Astrocyte of the hippocampus (primary cell): ENCODE measurements around the gene AGAP9.
A peak's percentile ranks its signal among the peaks of the same experiment; 100 is the strongest.
"Not testable (repeated sequence)": the region's sequence is repeated elsewhere in the genome, so short reads cannot be mapped to it uniquely, and the experiment has no call there.

Source experiments
- DNase-seq: peaks from one replicate; pipeline ENCODE4 v3.0.0; 2011; ENCODE audit warnings: low read depth, low spot score

AGAP9 gene

GRCh38 chr10:47485943-47486342, 37.5 kb downstream of the AGAP9 start:
- not testable (repeated sequence) for DNase-seq

GRCh38 chr10:47484786-47485185, 38.7 kb downstream of the AGAP9 start:
- DNase-seq, result not testable (repeated sequence)

- not testable (repeated sequence) for DNase-seq
Observed at GRCh38 chr10:47483923-47484322, 39.5 kb downstream of the AGAP9 start, which contains the start of gene ANXA8. Gene ANXA8 (minus strand): TSS chr10:47484115. CDS start chr10:47483933, 182 bp downstream.

- DNase-seq, result not testable (repeated sequence)
Observed at GRCh38 chr10:47482367-47482766, 41.1 kb downstream of the AGAP9 start.

GRCh38 chr10:47481768-47482181, 41.7 kb downstream of the AGAP9 start:
- DNase-seq, result not testable (repeated sequence)

GRCh38 chr10:47481182-47481766, 42.2 kb downstream of the AGAP9 start:
- DNase-seq, result peak; percentile 82

- DNase-seq, result not testable (repeated sequence)
Observed at GRCh38 chr10:47480133-47480532, 43.3 kb downstream of the AGAP9 start.

GRCh38 chr10:47478114-47478513, 45.3 kb downstream of the AGAP9 start:
- not testable (repeated sequence) for DNase-seq

GRCh38 chr10:47477078-47477477, 46.4 kb downstream of the AGAP9 start:
- not testable (repeated sequence) for DNase-seq

- not testable (repeated sequence) for DNase-seq
Observed at GRCh38 chr10:47475101-47475500, 48.3 kb downstream of the AGAP9 start.

GRCh38 chr10:47473516-47473915, 49.9 kb downstream of the AGAP9 start:
- DNase-seq, result not testable (repeated sequence)

GRCh38 chr10:47472647-47473046, 50.8 kb downstream of the AGAP9 start:
- not testable (repeated sequence) for DNase-seq

- not testable (repeated sequence) for DNase-seq
Observed at GRCh38 chr10:47472072-47472471, 51.4 kb downstream of the AGAP9 start.

- DNase-seq, result not testable (repeated sequence)
Observed at GRCh38 chr10:47468731-47469528, 54.5 kb downstream of the AGAP9 start.

- DNase-seq, result not testable (repeated sequence)
Observed at GRCh38 chr10:47467957-47468356, 55.5 kb downstream of the AGAP9 start.

GRCh38 chr10:47467458-47467857, 56.0 kb downstream of the AGAP9 start:
- DNase-seq, result not testable (repeated sequence)

GRCh38 chr10:47465216-47465917, 58.1 kb downstream of the AGAP9 start:
- DNase-seq, result not testable (repeated sequence)

GRCh38 chr10:47462577-47463358, 60.7 kb downstream of the AGAP9 start:
- not testable (repeated sequence) for DNase-seq

- peak; percentile 81 for DNase-seq
Observed at GRCh38 chr10:47461261-47461687, 62.2 kb downstream of the AGAP9 start.

- peak; percentile 77 for DNase-seq
Observed at GRCh38 chr10:47458466-47459154, 64.8 kb downstream of the AGAP9 start.

- DNase-seq, result no peak
Observed at GRCh38 chr10:47457826-47458225, 65.6 kb downstream of the AGAP9 start.
